Left cardiac atrium (tissue), 4 donors: ENCODE measurements around the gene RPS6KL1. TPM values are rescaled to one million over a fixed set of nuclear protein-coding genes. Genes with fewer than 3 reads are reported as not detected.

Experiments
- ATAC-seq, 2 donors: fragments of 200-7000 bp; cut with Tn5 transposase; one replicate each; pipeline ENCODE4 v1.9.1; 2020; ENCODE audit warnings: mild to moderate bottlenecking in 2 of 2, moderate library complexity in 2 of 2
- DNase-seq: peaks from one replicate; pipeline ENCODE4 v3.0.0-alpha.2; 2020
- intact Hi-C, 2 donors: fragments of 100-400 bp; cut with DNase I; formaldehyde crosslinking; loops; one replicate each; pipeline versions ENCODE4 v1.14.1 to v1.15.1; 2022 to 2023
- long read RNA-seq: library from polyadenylated mRNA; unstranded; transcript quantifications from one replicate; pipeline ENCODE4 v2.0.0, GENCODE V29; 2021
- total RNA-seq, 2 donors: library from RNA; stranded (reverse); fragmentation: NEBNext Ultra II Directional; extraction: Animal tissue kit (Norgen Biotek cat#: 25700); gene quantifications; one replicate each; pipeline ENCODE4 v1.2.1, GENCODE V29; 2021
- donor health status: DM: no; HTN: yes; CAD: no.
- donor health status: DM: no; HTN: yes; CAD: no; lungs with severe emphysema.
- donor health status: DM: yes; HTN: yes; CAD: no.
- donor health status: Dilated cardiomyopathy.

Gene RPS6KL1
- 10 to 100 TPM; 11.9 to 15.4 TPM for total RNA-seq
- long read RNA-seq, partial matches to known transcripts = 4 of 11 reads
- long read RNA-seq, other reads (novel, unspliced or antisense) = 7 of 11 reads

- intact Hi-C loops = no loop called here
- DNase-seq = peak; percentile 91
- ATAC-seq = peak; percentile 98
Observed at GRCh38 chr14:74922752-74923401, at the start of gene RPS6KL1. Gene RPS6KL1, minus strand, starts transcription at chr14:74923260. Its CDS starts 1,719 bp downstream, at chr14:74921541.

GRCh38 chr14:74968811-74969210 is 45.8 kb upstream of the RPS6KL1 start:
- intact Hi-C loops = no loop called here
- ATAC-seq (no peak), DNase-seq (no peak)

- intact Hi-C loops = no loop called here
- ATAC-seq = peak in 1 of 2 donors; percentile 24
- DNase-seq = no peak
Observed at GRCh38 chr14:74965486-74966153, 42.6 kb upstream of the RPS6KL1 start.

GRCh38 chr14:74964787-74965485 is 41.9 kb upstream of the RPS6KL1 start:
- intact Hi-C loops = no loop called here
- ATAC-seq = peak in 1 of 2 donors; percentile 24
- DNase-seq = no peak

- ATAC-seq (peak; percentile 65 to 87), DNase-seq (no peak)
- intact Hi-C loops = no loop called here
Observed at GRCh38 chr14:74963705-74964271, 40.7 kb upstream of the RPS6KL1 start.

- DNase-seq = no peak
- intact Hi-C loops = no loop called here
- peak; percentile 21 to 25 for ATAC-seq
Observed at GRCh38 chr14:74963178-74963704, 40.2 kb upstream of the RPS6KL1 start.

- DNase-seq (no peak), ATAC-seq (no peak)
- intact Hi-C loops = no loop called here
Observed at GRCh38 chr14:74962493-74962892, 39.4 kb upstream of the RPS6KL1 start.

GRCh38 chr14:74962046-74962445 is 39.0 kb upstream of the RPS6KL1 start:
- intact Hi-C loops = no loop called here
- no peak for DNase-seq
- ATAC-seq = no peak

GRCh38 chr14:74961238-74961911 is 38.3 kb upstream of the RPS6KL1 start:
- ATAC-seq = no peak
- intact Hi-C loops = no loop called here
- DNase-seq = no peak

- intact Hi-C loops = no loop called here
- ATAC-seq (no peak), DNase-seq (no peak)
Observed at GRCh38 chr14:74960736-74961135, 37.7 kb upstream of the RPS6KL1 start.

- intact Hi-C loops = no loop called here
- DNase-seq (no peak), ATAC-seq (no peak)
Observed at GRCh38 chr14:74959596-74960180, 36.6 kb upstream of the RPS6KL1 start.

GRCh38 chr14:74956280-74957072 is 33.4 kb upstream of the RPS6KL1 start:
- intact Hi-C loops = no loop called here
- no peak for DNase-seq
- ATAC-seq = no peak

- ATAC-seq (no peak), DNase-seq (no peak)
- intact Hi-C loops = no loop called here
Observed at GRCh38 chr14:74956027-74956279, 32.9 kb upstream of the RPS6KL1 start.

- intact Hi-C loops = no loop called here
- peak; percentile 85 to 89 for ATAC-seq
Observed at GRCh38 chr14:74955229-74956026, 32.4 kb upstream of the RPS6KL1 start, which contains the start of gene PGF. Gene PGF, minus strand, starts transcription at chr14:74955597. Its CDS starts 355 bp downstream, at chr14:74955242.

GRCh38 chr14:74954947-74955228 is 31.8 kb upstream of the RPS6KL1 start:
- DNase-seq (no peak), ATAC-seq (peak; percentile 10)
- intact Hi-C loops = no loop called here

More at GRCh38 chr14:74955229-74956026, 32.4 kb upstream of the RPS6KL1 start, which contains the start of gene PGF:
- peak; percentile 73 for DNase-seq

- DNase-seq = no peak
- ATAC-seq = peak in 1 of 2 donors; percentile 5
- intact Hi-C loops = no loop called here
Observed at GRCh38 chr14:74954232-74954946, 31.3 kb upstream of the RPS6KL1 start.

- intact Hi-C loops = no loop called here
- ATAC-seq (no peak), DNase-seq (no peak)
Observed at GRCh38 chr14:74953686-74954085, 30.6 kb upstream of the RPS6KL1 start.
